SK-N-SH (cell line): ENCODE results near the gene GSTO1. TPM values are rescaled to one million over a fixed set of nuclear protein-coding genes. Genes with fewer than 3 reads are reported as not detected.

Experiments used
- CTCF ChIA-PET: fragments of 300-600, 350-600 bp; formaldehyde crosslinking; extraction: SDS; loops from one replicate; lab custom pipeline; 2021; lab: Yijun Ruan, JAX
- POLR2A ChIA-PET: fragments of 350-600 bp; sonication (Branson Sonifier 250); formaldehyde crosslinking; extraction: SDS; loops from one replicate; lab custom pipeline; 2020; ENCODE audit warnings: antibody characterized with exemption, inconsistent platforms; lab: Yijun Ruan, JAX
- DNase-seq: peaks from one replicate; pipeline ENCODE4 v3.0.0; 2012
- H2AFZ ChIP-seq: fragments of 200-600 bp; sonication (generic); 2 replicates; pipeline ENCODE4 v1.8.1; 2016; ENCODE audit warnings: antibody characterized with exemption, mild to moderate bottlenecking, low read depth
- H3F3A ChIP-seq: fragments of 200-600 bp; sonication (generic); replicated peaks from 2 replicates; pipeline ENCODE3; 2016; ENCODE audit warnings: antibody characterized with exemption, mild to moderate bottlenecking; ENCODE audit not compliant: insufficient read depth
- H3K27ac ChIP-seq, 2 experiments: fragments of 200-500 bp in 1 of 2; fragments of 200-600 bp in 1 of 2; sonication (Bioruptor generic) in 1 of 2; sonication (generic), shearing (Covaris generic) in 1 of 2; 2 replicates each; pipeline versions ENCODE4 v1.5.1 to v1.6.1; 2014 to 2016; ENCODE audit warnings: low read depth in 2 of 2, inconsistent platforms in 1 of 2, low read length in 1 of 2, mild to moderate bottlenecking in 1 of 2, mixed read lengths in 1 of 2
- H3K27me3 ChIP-seq: fragments of 200-600 bp; sonication (generic), shearing (Covaris generic); 2 replicates; pipeline ENCODE4 v1.6.1; 2016; ENCODE audit warnings: mixed run types; ENCODE audit not compliant: insufficient read depth
- H3K36me3 ChIP-seq, 2 experiments: fragments of 200-500 bp in 1 of 2; fragments of 200-600 bp in 1 of 2; sonication (Bioruptor generic) in 1 of 2; sonication (generic) in 1 of 2; replicated peaks in 1 of 2; 2 replicates each; pipeline versions ENCODE3 to v1.5.1; 2014 to 2016; ENCODE audit warnings: low read length in 1 of 2, mild to moderate bottlenecking in 1 of 2; ENCODE audit not compliant: insufficient read depth in 2 of 2, control insufficient read depth in 1 of 2
- H3K4me1 ChIP-seq, 2 experiments: fragments of 200-500 bp in 1 of 2; fragments of 200-600 bp in 1 of 2; sonication (Bioruptor generic) in 1 of 2; sonication (generic), shearing (Covaris generic) in 1 of 2; 2 replicates each; pipeline versions ENCODE4 v1.5.1 to v1.6.1; 2014 to 2016; ENCODE audit warnings: low read depth in 1 of 2, low read length in 1 of 2, mixed run types in 1 of 2; ENCODE audit not compliant: insufficient read depth in 2 of 2, control insufficient read depth in 1 of 2
- H3K4me2 ChIP-seq: fragments of 200-600 bp; sonication (generic), shearing (Covaris generic); 2 replicates; pipeline ENCODE4 v1.6.1; 2017; ENCODE audit warnings: mixed run types
- H3K4me3 ChIP-seq, 2 experiments: fragments of 200-500 bp in 1 of 2; fragments of 200-600 bp in 1 of 2; sonication (Bioruptor generic) in 1 of 2; sonication (generic), shearing (Covaris generic) in 1 of 2; 2 replicates each; pipeline versions ENCODE4 v1.5.1 to v1.8.1; 2014 to 2016; ENCODE audit warnings: low read depth in 2 of 2, inconsistent platforms in 1 of 2, low read length in 1 of 2, mild to moderate bottlenecking in 1 of 2, mixed read lengths in 1 of 2, moderate library complexity in 1 of 2
- H3K79me2 ChIP-seq: fragments of 200-600 bp; sonication (generic); 2 replicates; pipeline ENCODE4 v1.8.1; 2017; ENCODE audit warnings: mild to moderate bottlenecking; ENCODE audit not compliant: insufficient read depth
- H3K9ac ChIP-seq: fragments of 200-600 bp; sonication (generic); 2 replicates; pipeline ENCODE4 v1.6.1; 2017; ENCODE audit warnings: mixed run types
- H3K9me2 ChIP-seq: fragments of 200-600 bp; sonication (generic); 2 replicates; pipeline ENCODE4 v1.6.1; 2017; ENCODE audit warnings: mixed run types
- H3K9me3 ChIP-seq: fragments of 200-600 bp; sonication (generic); 2 replicates; pipeline ENCODE4 v1.6.1; 2017; ENCODE audit warnings: mixed run types, mild to moderate bottlenecking, moderate library complexity
- H4K20me1 ChIP-seq: fragments of 200-600 bp; sonication (generic); 2 replicates; pipeline ENCODE4 v1.6.1; 2017; ENCODE audit warnings: mild to moderate bottlenecking, mixed run types; ENCODE audit not compliant: insufficient read depth
- CHD2 ChIP-seq: fragments of 150-350 bp; IDR thresholded peaks from 2 replicates; pipeline ENCODE4 v1.6.1; 2018; ENCODE audit warnings: low read length; ENCODE audit not compliant: partially characterized antibody
- EZH2phosphoT487 ChIP-seq: fragments of 200-600 bp; sonication (generic); IDR thresholded peaks from 2 replicates; pipeline ENCODE4 v1.6.1; 2017; ENCODE audit warnings: low read depth, mixed run types, mild to moderate bottlenecking, antibody characterized with exemption, moderate library complexity, borderline replicate concordance
- GATA2 ChIP-seq: sonication (generic); formaldehyde crosslinking; IDR thresholded peaks from 2 replicates; pipeline ENCODE4 v1.5.0; 2020; ENCODE audit warnings: mild to moderate bottlenecking, missing genetic modification reagents
- JUND ChIP-seq: IDR thresholded peaks from 2 replicates; pipeline ENCODE4 v1.4.0; 2012
- MEF2A ChIP-seq: IDR thresholded peaks from 2 replicates; pipeline ENCODE4 v1.4.0; 2012; ENCODE audit warnings: low read depth, borderline replicate concordance
- MXI1 ChIP-seq: IDR thresholded peaks from 2 replicates; pipeline ENCODE4 v1.6.1; 2012; ENCODE audit warnings: mild to moderate bottlenecking, low read depth, low read length, improper control_type of control experiment
- NRF1 ChIP-seq: IDR thresholded peaks from 2 replicates; pipeline ENCODE4 v1.6.1; 2012; ENCODE audit warnings: low read depth, mild to moderate bottlenecking, low read length
- POLR2AphosphoS5 ChIP-seq: IDR thresholded peaks from 2 replicates; pipeline ENCODE4 v1.6.1; 2012; ENCODE audit warnings: low read depth, low read length
- RCOR1 ChIP-seq: fragments of 150-350 bp; IDR thresholded peaks from 2 replicates; pipeline ENCODE4 v1.6.1; 2017; ENCODE audit warnings: antibody characterized with exemption, low read length
- REST ChIP-seq: IDR thresholded peaks from 2 replicates; pipeline ENCODE4 v1.6.1; 2012; ENCODE audit warnings: mild to moderate bottlenecking, low read depth, low read length, moderate library complexity
- RFX5 ChIP-seq: IDR thresholded peaks from 2 replicates; pipeline ENCODE4 v1.6.1; 2012; ENCODE audit warnings: mild to moderate bottlenecking, improper control_type of control experiment, low read length
- RXRA ChIP-seq: IDR thresholded peaks from 2 replicates; pipeline ENCODE4 v1.4.0; 2012; ENCODE audit warnings: low read depth, mild to moderate bottlenecking, borderline replicate concordance
- SIN3A ChIP-seq: IDR thresholded peaks from 2 replicates; pipeline ENCODE4 v1.6.1; 2012; ENCODE audit warnings: low read depth, mild to moderate bottlenecking, low read length, moderate library complexity, borderline replicate concordance
- SMC3 ChIP-seq: IDR thresholded peaks from 2 replicates; pipeline ENCODE4 v1.6.1; 2012; ENCODE audit warnings: low read depth, low read length, improper control_type of control experiment
- TCF12 ChIP-seq: IDR thresholded peaks from 2 replicates; pipeline ENCODE4 v1.4.0; 2012
- TEAD4 ChIP-seq: IDR thresholded peaks from 2 replicates; pipeline ENCODE4 v1.4.0; 2012; ENCODE audit warnings: mild to moderate bottlenecking, borderline replicate concordance; ENCODE audit not compliant: insufficient read depth
- WGBS: methylation state at CpG from one replicate; pipeline ENCODE4 v1.1.6; 2017; ENCODE audit warnings: low lambda C conversion rate; 5-methylcytosine and 5-hydroxymethylcytosine counted together
- polyA plus RNA-seq, 3 experiments: library from polyadenylated mRNA; depleted of rRNA; stranded (reverse); fragments of >200 nt; gene quantifications; 2 replicates each; pipeline ENCODE4 v1.2.3, GENCODE V29; 2012
- TF ChIP-seq, protein P1 (sequence below): IDR thresholded peaks from 2 replicates; pipeline ENCODE4; 2012
- TF ChIP-seq, protein P2 (sequence below): IDR thresholded peaks from 2 replicates; pipeline ENCODE4 v1.4.0; 2012; ENCODE audit warnings: low read depth
- TF ChIP-seq, protein P3 (sequence below): fragments of 150-350 bp; IDR thresholded peaks from 2 replicates; pipeline ENCODE4 v1.6.1; 2016; ENCODE audit warnings: mild to moderate bottlenecking, low read depth, low read length
- TF ChIP-seq, protein P4 (sequence below): IDR thresholded peaks from 2 replicates; pipeline ENCODE4 v1.4.0; 2012; ENCODE audit warnings: low read depth, borderline replicate concordance

Gene GSTO1
- polyA plus RNA-seq, 1 of the 3 experiments (the other 2 are of a cell fraction), result 126 TPM

- 61% methylated on average over 3 of the region's 3 CpGs for WGBS
- CTCF ChIA-PET, result interaction anchor here (0.7 to 8.7 kb wide), 5 partner anchors 9 to 72 kb away, joined by 3 to 55 read pairs (median 4); partner anchors contain the start of gene CFAP58
Observed at GRCh38 chr10:104281694-104282093, 27.0 kb downstream of the GSTO1 start.

More at GRCh38 chr10:104281694-104282093, 27.0 kb downstream of the GSTO1 start:
- Histone ChIP-seq H3K4me3 (no peak overlapping the region), H3F3A (no peaks in the 10 kb centered on the region), H3K36me3 (no peaks in the 10 kb centered on the region), H3K79me2 (no peaks in the 10 kb centered on the region), H3K9ac (no peak overlapping the region), H3K4me1 (no peaks in the 10 kb centered on the region), H3K9me2 (no peaks in the 10 kb centered on the region), H2AFZ (no peak overlapping the region), H3K9me3 (no peaks in the 10 kb centered on the region), H3K4me2 (no peak overlapping the region), H4K20me1 (no peaks in the 10 kb centered on the region), H3K27me3 (no peaks in the 10 kb centered on the region), H3K27ac (no peak overlapping the region)
- POLR2A ChIA-PET, result no interaction called here
- TF ChIP-seq, protein P1, sequence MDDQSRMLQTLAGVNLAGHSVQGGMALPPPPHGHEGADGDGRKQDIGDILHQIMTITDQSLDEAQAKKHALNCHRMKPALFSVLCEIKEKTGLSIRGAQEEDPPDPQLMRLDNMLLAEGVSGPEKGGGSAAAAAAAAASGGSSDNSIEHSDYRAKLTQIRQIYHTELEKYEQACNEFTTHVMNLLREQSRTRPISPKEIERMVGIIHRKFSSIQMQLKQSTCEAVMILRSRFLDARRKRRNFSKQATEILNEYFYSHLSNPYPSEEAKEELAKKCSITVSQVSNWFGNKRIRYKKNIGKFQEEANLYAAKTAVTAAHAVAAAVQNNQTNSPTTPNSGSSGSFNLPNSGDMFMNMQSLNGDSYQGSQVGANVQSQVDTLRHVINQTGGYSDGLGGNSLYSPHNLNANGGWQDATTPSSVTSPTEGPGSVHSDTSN, result no peak
- no peak for TF ChIP-seq JUND
- no peak for TF ChIP-seq SIN3A
- TF ChIP-seq MEF2A, result no peak
- no peak for TF ChIP-seq TEAD4
- no peak for TF ChIP-seq EZH2phosphoT487
- no peak for TF ChIP-seq TCF12
- TF ChIP-seq GATA2 (CRISPR knock-in tag), result no peak
- TF ChIP-seq, protein P2, sequence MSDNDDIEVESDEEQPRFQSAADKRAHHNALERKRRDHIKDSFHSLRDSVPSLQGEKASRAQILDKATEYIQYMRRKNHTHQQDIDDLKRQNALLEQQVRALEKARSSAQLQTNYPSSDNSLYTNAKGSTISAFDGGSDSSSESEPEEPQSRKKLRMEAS, result no peak
- TF ChIP-seq RFX5, result no peak
- TF ChIP-seq, protein P3, sequence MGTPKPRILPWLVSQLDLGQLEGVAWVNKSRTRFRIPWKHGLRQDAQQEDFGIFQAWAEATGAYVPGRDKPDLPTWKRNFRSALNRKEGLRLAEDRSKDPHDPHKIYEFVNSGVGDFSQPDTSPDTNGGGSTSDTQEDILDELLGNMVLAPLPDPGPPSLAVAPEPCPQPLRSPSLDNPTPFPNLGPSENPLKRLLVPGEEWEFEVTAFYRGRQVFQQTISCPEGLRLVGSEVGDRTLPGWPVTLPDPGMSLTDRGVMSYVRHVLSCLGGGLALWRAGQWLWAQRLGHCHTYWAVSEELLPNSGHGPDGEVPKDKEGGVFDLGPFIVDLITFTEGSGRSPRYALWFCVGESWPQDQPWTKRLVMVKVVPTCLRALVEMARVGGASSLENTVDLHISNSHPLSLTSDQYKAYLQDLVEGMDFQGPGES, result no peak
- no peak for TF ChIP-seq NRF1
- no peak for TF ChIP-seq CHD2
- TF ChIP-seq SMC3, result no peak
- TF ChIP-seq, protein P4, sequence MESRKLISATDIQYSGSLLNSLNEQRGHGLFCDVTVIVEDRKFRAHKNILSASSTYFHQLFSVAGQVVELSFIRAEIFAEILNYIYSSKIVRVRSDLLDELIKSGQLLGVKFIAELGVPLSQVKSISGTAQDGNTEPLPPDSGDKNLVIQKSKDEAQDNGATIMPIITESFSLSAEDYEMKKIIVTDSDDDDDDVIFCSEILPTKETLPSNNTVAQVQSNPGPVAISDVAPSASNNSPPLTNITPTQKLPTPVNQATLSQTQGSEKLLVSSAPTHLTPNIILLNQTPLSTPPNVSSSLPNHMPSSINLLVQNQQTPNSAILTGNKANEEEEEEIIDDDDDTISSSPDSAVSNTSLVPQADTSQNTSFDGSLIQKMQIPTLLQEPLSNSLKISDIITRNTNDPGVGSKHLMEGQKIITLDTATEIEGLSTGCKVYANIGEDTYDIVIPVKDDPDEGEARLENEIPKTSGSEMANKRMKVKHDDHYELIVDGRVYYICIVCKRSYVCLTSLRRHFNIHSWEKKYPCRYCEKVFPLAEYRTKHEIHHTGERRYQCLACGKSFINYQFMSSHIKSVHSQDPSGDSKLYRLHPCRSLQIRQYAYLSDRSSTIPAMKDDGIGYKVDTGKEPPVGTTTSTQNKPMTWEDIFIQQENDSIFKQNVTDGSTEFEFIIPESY, result no peak
- no peak for TF ChIP-seq REST
- no peak for TF ChIP-seq RCOR1
- no peak for TF ChIP-seq POLR2AphosphoS5
- TF ChIP-seq MXI1, result no peak
- no peak for TF ChIP-seq RXRA
- DNase-seq, result no peak
